ENCODE measurements around the gene SVOPL. TPM values are rescaled to one million over a fixed set of nuclear protein-coding genes. Genes with fewer than 3 reads are reported as not detected.
A peak's percentile ranks its signal among the peaks of the same experiment; 100 is the strongest.

Gene SVOPL
- total and polyA plus RNA-seq, 2 donors (not counting 3 experiments of a cell fraction or from before 2014, with no cell fraction given): not detected

DNA sequence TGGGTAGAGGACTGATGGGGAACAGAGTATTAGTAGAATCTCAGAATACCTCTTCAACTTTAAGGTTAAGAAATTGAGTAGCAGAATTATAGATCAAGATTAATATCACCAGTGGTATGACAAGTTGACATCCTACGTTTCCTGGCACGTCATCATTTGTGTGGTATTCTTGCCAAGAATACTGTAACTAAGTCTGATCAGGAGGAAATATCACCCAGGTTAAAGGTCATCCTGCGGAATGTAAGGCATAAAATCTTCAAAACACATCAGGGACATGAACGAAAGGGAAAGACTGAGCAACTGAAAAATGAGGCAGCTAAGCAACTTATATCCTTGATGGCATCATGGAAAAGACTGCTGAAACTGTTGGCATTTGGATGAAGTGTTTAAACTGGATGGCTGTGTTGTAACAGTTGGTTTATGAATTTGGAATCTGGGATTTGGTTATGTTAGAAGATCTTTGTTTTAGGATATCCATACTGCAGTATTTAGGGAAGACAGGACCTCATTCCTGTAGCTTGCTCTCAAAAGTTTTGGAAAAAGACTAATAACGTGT, 155.0 kb downstream of the SVOPL start:
- DNase-seq (ENCODE audit: low read depth, low spot score): peak; percentile 87
- Histone ChIP-seq H3K27ac (ENCODE audit: insufficient read depth, low read depth, low read length) (peak overlapping the region; percentile 84), H3K9me1 (replicated peaks; ENCODE audit: control insufficient read depth, extremely low read depth, insufficient read depth, low read length) (no peaks in the 10 kb centered on the region), H3K9ac (replicated peaks; ENCODE audit: extremely low read depth, insufficient read depth, low read length) (no peak overlapping the region), H3K27me3 (ENCODE audit: control insufficient read depth in 2 of 2, insufficient read depth in 2 of 2, low read length in 2 of 2) (no peaks in the 10 kb centered on the region), H3K4me1 (ENCODE audit: control insufficient read depth, extremely low read depth, insufficient read depth, low read length) (peaks cover 21% of the 10 kb centered on the region), H3K4me2 (ENCODE audit: insufficient read depth, low read length) (peak overlapping the region; percentile 66), H3K9me3 (replicated peaks; ENCODE audit: control insufficient read depth, insufficient read depth, low read length) (no peaks in the 10 kb centered on the region), H3K4me3 (replicated peaks in 1 of 3; ENCODE audit: insufficient read depth in 1 of 3, low read depth in 1 of 3, low read length in 3 of 3) (no peak overlapping the region), H4K20me1 (replicated peaks; ENCODE audit: control insufficient read depth, extremely low read depth, insufficient read depth, low read length) (no peaks in the 10 kb centered on the region), H3K79me2 (ENCODE audit: control insufficient read depth, insufficient read depth, low read length) (no peaks in the 10 kb centered on the region), H2AFZ (ENCODE audit: low read depth, low read length) (no peak overlapping the region), H3K36me3 (ENCODE audit: control insufficient read depth in 2 of 2, extremely low read depth in 1 of 2, insufficient read depth in 2 of 2, low read length in 2 of 2) (peaks cover 0 to 3% of the 10 kb centered on the region in 2 experiments)
- CTCF ChIA-PET: no interaction called here
- BruUV-seq (replicated peaks): TSS peak; percentile 24
- no peak for TF ChIP-seq POLR2A (IDR thresholded peaks at IDR 0.05; ENCODE audit: low read depth, low read length)
- peak; percentile 70 for TF ChIP-seq JUN (IDR thresholded peaks at IDR 0.05; ENCODE audit: borderline replicate concordance, insufficient read depth, insufficient read length, low read depth)
- peak; percentile 84 for TF ChIP-seq GATA2 (IDR thresholded peaks at IDR 0.05; ENCODE audit: insufficient read depth, insufficient read length, low read depth, low read length)
- no peak for TF ChIP-seq POLR2AphosphoS5 (IDR thresholded peaks at IDR 0.05; ENCODE audit: insufficient read depth, low read depth, low read length)
- TF ChIP-seq FOS (IDR thresholded peaks at IDR 0.05; ENCODE audit: borderline replicate concordance, insufficient read depth, low read length): peak; percentile 26
- dilution Hi-C loops (cut with MboI; ENCODE audit: extremely low pct_ligation_motif_present, low sequenced_read_pairs): no loop called here
- POLR2A ChIA-PET: interaction anchor here (0.5 kb wide), 1 partner anchor 86 kb away, joined by 5 read pairs; no protein-coding TSS in a partner anchor
- intact Hi-C loops (cut with micrococcal nuclease): loop anchor here (1.0 to 10.0 kb wide), 2 partner anchors 86 to 381 kb away; partner anchors contain the start of gene TRIM24
- peak; percentile 87 for FAIRE-seq

DNA sequence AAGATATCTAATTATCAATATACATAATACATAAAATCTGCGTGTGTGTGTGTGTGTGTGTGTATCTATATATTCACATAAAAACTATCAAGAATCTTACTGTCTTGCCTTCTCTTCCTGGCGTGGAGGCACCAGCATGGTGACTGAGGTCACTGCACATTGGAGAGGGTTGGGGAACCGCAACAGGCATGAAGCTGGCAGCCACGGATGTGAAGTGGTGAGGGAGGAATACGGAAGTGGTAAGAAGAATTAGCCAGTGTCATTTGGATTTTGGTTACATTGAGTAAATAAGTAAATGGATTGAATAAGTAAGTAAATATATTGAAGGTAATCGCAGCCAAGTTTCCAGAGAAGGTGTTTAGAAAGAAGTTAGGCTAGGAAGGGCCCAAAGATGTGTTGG, 156.0 kb downstream of the SVOPL start:
- dilution Hi-C loops (cut with MboI; ENCODE audit: extremely low pct_ligation_motif_present, low sequenced_read_pairs): no loop called here

More for the DNA sequence above, 156.0 kb downstream of the SVOPL start:
- Histone ChIP-seq H3K79me2 (ENCODE audit: control insufficient read depth, insufficient read depth, low read length) (no peaks in the 10 kb centered on the region), H3K4me1 (ENCODE audit: control insufficient read depth, extremely low read depth, insufficient read depth, low read length) (peaks cover 21% of the 10 kb centered on the region), H3K9me3 (replicated peaks; ENCODE audit: control insufficient read depth, insufficient read depth, low read length) (no peaks in the 10 kb centered on the region), H3K9me1 (replicated peaks; ENCODE audit: control insufficient read depth, extremely low read depth, insufficient read depth, low read length) (no peaks in the 10 kb centered on the region), H3K4me3 (replicated peaks in 1 of 3; ENCODE audit: insufficient read depth in 1 of 3, low read depth in 1 of 3, low read length in 3 of 3) (no peak overlapping the region), H2AFZ (ENCODE audit: low read depth, low read length) (no peak overlapping the region), H3K9ac (replicated peaks; ENCODE audit: extremely low read depth, insufficient read depth, low read length) (no peak overlapping the region), H3K27me3 (ENCODE audit: control insufficient read depth in 2 of 2, insufficient read depth in 2 of 2, low read length in 2 of 2) (no peaks in the 10 kb centered on the region), H3K27ac (ENCODE audit: insufficient read depth, low read depth, low read length) (peak overlapping the region; percentile 84), H4K20me1 (replicated peaks; ENCODE audit: control insufficient read depth, extremely low read depth, insufficient read depth, low read length) (no peaks in the 10 kb centered on the region), H3K36me3 (ENCODE audit: control insufficient read depth in 2 of 2, extremely low read depth in 1 of 2, insufficient read depth in 2 of 2, low read length in 2 of 2) (no peaks in the 10 kb centered on the region), H3K4me2 (ENCODE audit: insufficient read depth, low read length) (peak overlapping the region; percentile 66)
- TF ChIP-seq, protein P1, sequence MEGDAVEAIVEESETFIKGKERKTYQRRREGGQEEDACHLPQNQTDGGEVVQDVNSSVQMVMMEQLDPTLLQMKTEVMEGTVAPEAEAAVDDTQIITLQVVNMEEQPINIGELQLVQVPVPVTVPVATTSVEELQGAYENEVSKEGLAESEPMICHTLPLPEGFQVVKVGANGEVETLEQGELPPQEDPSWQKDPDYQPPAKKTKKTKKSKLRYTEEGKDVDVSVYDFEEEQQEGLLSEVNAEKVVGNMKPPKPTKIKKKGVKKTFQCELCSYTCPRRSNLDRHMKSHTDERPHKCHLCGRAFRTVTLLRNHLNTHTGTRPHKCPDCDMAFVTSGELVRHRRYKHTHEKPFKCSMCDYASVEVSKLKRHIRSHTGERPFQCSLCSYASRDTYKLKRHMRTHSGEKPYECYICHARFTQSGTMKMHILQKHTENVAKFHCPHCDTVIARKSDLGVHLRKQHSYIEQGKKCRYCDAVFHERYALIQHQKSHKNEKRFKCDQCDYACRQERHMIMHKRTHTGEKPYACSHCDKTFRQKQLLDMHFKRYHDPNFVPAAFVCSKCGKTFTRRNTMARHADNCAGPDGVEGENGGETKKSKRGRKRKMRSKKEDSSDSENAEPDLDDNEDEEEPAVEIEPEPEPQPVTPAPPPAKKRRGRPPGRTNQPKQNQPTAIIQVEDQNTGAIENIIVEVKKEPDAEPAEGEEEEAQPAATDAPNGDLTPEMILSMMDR (IDR thresholded peaks at IDR 0.05; ENCODE audit: extremely low read depth in 1 of 2, insufficient read depth in 1 of 2, low read depth in 1 of 2, low read length in 2 of 2): no peak
- TF ChIP-seq FOS (IDR thresholded peaks at IDR 0.05; ENCODE audit: borderline replicate concordance, insufficient read depth, low read length): no peak
- TF ChIP-seq POLR2A (IDR thresholded peaks at IDR 0.05; ENCODE audit: low read depth, low read length): no peak
- no peak for TF ChIP-seq MYC (IDR thresholded peaks at IDR 0.05; ENCODE audit: low read depth, low read length)
- no peak for TF ChIP-seq GATA2 (IDR thresholded peaks at IDR 0.05; ENCODE audit: insufficient read depth, insufficient read length, low read depth, low read length)
- TF ChIP-seq, protein P2, sequence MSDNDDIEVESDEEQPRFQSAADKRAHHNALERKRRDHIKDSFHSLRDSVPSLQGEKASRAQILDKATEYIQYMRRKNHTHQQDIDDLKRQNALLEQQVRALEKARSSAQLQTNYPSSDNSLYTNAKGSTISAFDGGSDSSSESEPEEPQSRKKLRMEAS (IDR thresholded peaks at IDR 0.05; ENCODE audit: insufficient read depth, insufficient read length): no peak
- no peak for TF ChIP-seq JUN (IDR thresholded peaks at IDR 0.05; ENCODE audit: borderline replicate concordance, insufficient read depth, insufficient read length, low read depth)
- no peak for TF ChIP-seq EZH2 (IDR thresholded peaks at IDR 0.05; ENCODE audit: borderline replicate concordance, low read depth, low read length, severe bottlenecking)
- TF ChIP-seq POLR2AphosphoS5 (IDR thresholded peaks at IDR 0.05; ENCODE audit: insufficient read depth, low read depth, low read length): no peak
- FAIRE-seq (no peak), DNase-seq (ENCODE audit: low read depth, low spot score) (no peak)
- POLR2A ChIA-PET: no interaction called here
- intact Hi-C loops (cut with micrococcal nuclease): loop anchor here (10.0 kb wide), 1 partner anchor 380 kb away; no protein-coding TSS in a partner anchor
- BruUV-seq (replicated peaks): no TSS peak
- CTCF ChIA-PET: no interaction called here
